SK-N-SH (cell line): ENCODE data around the gene MBNL1.
"Not testable (repeated sequence)": the region's sequence is repeated elsewhere in the genome, so short reads cannot be mapped to it uniquely, and the experiment has no call there.

ENCODE experiments used
- EP300 ChIP-seq, 2 experiments: IDR thresholded peaks; 2 replicates each; pipeline versions ENCODE4 v1.4.0 to v1.6.1; 2012; ENCODE audit warnings: borderline replicate concordance in 1 of 2, low read depth in 1 of 2, low read length in 1 of 2
- EZH2phosphoT487 ChIP-seq: fragments of 200-600 bp; sonication (generic); IDR thresholded peaks from 2 replicates; pipeline ENCODE4 v1.6.1; 2017; ENCODE audit warnings: low read depth, mixed run types, mild to moderate bottlenecking, antibody characterized with exemption, moderate library complexity, borderline replicate concordance
- MXI1 ChIP-seq: IDR thresholded peaks from 2 replicates; pipeline ENCODE4 v1.6.1; 2012; ENCODE audit warnings: mild to moderate bottlenecking, low read depth, low read length, improper control_type of control experiment
- POLR2AphosphoS5 ChIP-seq: IDR thresholded peaks from 2 replicates; pipeline ENCODE4 v1.6.1; 2012; ENCODE audit warnings: low read depth, low read length
- RXRA ChIP-seq: IDR thresholded peaks from 2 replicates; pipeline ENCODE4 v1.4.0; 2012; ENCODE audit warnings: low read depth, mild to moderate bottlenecking, borderline replicate concordance
- TF ChIP-seq, protein P1 (sequence below): fragments of 200-600 bp; sonication (generic); IDR thresholded peaks from 2 replicates; pipeline ENCODE4 v1.6.1; 2017; ENCODE audit warnings: antibody characterized with exemption, mild to moderate bottlenecking, moderate library complexity
- TF ChIP-seq, protein P2 (sequence below): IDR thresholded peaks from 2 replicates; pipeline ENCODE4 v1.6.1; 2012; ENCODE audit warnings: mild to moderate bottlenecking, low read depth, low read length, moderate library complexity
- TF ChIP-seq, protein P3 (sequence below): IDR thresholded peaks from 2 replicates; pipeline ENCODE4 v1.4.0; 2012; ENCODE audit warnings: low read depth
- TF ChIP-seq, protein P4 (sequence below): fragments of 150-350 bp; IDR thresholded peaks from 2 replicates; pipeline ENCODE4 v1.6.1; 2017; ENCODE audit warnings: antibody characterized with exemption, low read length, low read depth, borderline replicate concordance

DNA sequence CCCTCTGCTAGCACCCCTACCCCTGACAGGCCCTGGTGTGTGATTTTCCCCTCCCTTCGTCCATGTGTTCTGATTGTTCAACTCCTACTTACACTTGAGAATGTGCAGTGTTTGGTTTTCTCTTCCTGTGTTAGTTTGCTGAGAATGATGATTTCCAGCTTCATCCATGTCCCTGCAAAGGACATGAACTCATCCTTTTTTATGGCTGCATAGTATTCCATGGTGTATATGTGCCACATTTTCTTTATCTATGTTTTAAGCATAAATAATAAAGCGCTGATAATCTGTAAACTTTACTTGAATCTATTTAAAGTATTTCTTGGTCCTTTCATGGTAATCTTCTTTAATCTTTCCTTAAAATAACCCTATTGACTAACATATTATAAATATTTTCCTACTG, 128.6 kb downstream of the MBNL1 start:
- TF ChIP-seq, protein P1, sequence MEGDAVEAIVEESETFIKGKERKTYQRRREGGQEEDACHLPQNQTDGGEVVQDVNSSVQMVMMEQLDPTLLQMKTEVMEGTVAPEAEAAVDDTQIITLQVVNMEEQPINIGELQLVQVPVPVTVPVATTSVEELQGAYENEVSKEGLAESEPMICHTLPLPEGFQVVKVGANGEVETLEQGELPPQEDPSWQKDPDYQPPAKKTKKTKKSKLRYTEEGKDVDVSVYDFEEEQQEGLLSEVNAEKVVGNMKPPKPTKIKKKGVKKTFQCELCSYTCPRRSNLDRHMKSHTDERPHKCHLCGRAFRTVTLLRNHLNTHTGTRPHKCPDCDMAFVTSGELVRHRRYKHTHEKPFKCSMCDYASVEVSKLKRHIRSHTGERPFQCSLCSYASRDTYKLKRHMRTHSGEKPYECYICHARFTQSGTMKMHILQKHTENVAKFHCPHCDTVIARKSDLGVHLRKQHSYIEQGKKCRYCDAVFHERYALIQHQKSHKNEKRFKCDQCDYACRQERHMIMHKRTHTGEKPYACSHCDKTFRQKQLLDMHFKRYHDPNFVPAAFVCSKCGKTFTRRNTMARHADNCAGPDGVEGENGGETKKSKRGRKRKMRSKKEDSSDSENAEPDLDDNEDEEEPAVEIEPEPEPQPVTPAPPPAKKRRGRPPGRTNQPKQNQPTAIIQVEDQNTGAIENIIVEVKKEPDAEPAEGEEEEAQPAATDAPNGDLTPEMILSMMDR: not testable (repeated sequence)
- not testable (repeated sequence) for TF ChIP-seq POLR2AphosphoS5; RXRA; EZH2phosphoT487; EP300 (IDR thresholded peaks at IDR 0.05; ENCODE audit: borderline replicate concordance in 1 of 2, low read depth in 1 of 2, low read length in 1 of 2); MXI1
- TF ChIP-seq, protein P2, sequence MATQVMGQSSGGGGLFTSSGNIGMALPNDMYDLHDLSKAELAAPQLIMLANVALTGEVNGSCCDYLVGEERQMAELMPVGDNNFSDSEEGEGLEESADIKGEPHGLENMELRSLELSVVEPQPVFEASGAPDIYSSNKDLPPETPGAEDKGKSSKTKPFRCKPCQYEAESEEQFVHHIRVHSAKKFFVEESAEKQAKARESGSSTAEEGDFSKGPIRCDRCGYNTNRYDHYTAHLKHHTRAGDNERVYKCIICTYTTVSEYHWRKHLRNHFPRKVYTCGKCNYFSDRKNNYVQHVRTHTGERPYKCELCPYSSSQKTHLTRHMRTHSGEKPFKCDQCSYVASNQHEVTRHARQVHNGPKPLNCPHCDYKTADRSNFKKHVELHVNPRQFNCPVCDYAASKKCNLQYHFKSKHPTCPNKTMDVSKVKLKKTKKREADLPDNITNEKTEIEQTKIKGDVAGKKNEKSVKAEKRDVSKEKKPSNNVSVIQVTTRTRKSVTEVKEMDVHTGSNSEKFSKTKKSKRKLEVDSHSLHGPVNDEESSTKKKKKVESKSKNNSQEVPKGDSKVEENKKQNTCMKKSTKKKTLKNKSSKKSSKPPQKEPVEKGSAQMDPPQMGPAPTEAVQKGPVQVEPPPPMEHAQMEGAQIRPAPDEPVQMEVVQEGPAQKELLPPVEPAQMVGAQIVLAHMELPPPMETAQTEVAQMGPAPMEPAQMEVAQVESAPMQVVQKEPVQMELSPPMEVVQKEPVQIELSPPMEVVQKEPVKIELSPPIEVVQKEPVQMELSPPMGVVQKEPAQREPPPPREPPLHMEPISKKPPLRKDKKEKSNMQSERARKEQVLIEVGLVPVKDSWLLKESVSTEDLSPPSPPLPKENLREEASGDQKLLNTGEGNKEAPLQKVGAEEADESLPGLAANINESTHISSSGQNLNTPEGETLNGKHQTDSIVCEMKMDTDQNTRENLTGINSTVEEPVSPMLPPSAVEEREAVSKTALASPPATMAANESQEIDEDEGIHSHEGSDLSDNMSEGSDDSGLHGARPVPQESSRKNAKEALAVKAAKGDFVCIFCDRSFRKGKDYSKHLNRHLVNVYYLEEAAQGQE: not testable (repeated sequence)
- TF ChIP-seq, protein P3, sequence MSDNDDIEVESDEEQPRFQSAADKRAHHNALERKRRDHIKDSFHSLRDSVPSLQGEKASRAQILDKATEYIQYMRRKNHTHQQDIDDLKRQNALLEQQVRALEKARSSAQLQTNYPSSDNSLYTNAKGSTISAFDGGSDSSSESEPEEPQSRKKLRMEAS: not testable (repeated sequence)
- TF ChIP-seq, protein P4, sequence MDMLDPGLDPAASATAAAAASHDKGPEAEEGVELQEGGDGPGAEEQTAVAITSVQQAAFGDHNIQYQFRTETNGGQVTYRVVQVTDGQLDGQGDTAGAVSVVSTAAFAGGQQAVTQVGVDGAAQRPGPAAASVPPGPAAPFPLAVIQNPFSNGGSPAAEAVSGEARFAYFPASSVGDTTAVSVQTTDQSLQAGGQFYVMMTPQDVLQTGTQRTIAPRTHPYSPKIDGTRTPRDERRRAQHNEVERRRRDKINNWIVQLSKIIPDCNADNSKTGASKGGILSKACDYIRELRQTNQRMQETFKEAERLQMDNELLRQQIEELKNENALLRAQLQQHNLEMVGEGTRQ: not testable (repeated sequence)
